HT-29 (cell line): ENCODE data around the gene APLF. TPM values are rescaled to one million over a fixed set of nuclear protein-coding genes. Genes with fewer than 3 reads are reported as not detected.
"Not testable (repeated sequence)": the region's sequence is repeated elsewhere in the genome, so short reads cannot be mapped to it uniquely, and the experiment has no call there.

Experiments
- DNase-seq: peaks from one replicate; pipeline ENCODE4 v3.0.0-alpha.2; 2015; ENCODE audit warnings: low spot score
- total RNA-seq: library from RNA; depleted of rRNA; stranded (reverse); fragments of >200 nt; shearing (Covaris generic); gene quantifications from 2 replicates; pipeline ENCODE4 v1.2.3, GENCODE V29; 2014; rRNA removed

APLF gene
- total RNA-seq, 1 experiment from 2014 or later = not detected

GRCh38 chr2:68579689-68580088 is 112.3 kb downstream of the APLF start:
- no peak for DNase-seq

- no peak for DNase-seq
These were observed 121.2 kb downstream of the APLF start for GRCh38 chr2:68588589-68588988.

GRCh38 chr2:68589963-68590362 is 122.6 kb downstream of the APLF start:
- no peak for DNase-seq

- DNase-seq = no peak
These were observed 123.3 kb downstream of the APLF start for GRCh38 chr2:68590702-68591101.

- DNase-seq = no peak
These were observed 123.8 kb downstream of the APLF start for GRCh38 chr2:68591225-68591624.

GRCh38 chr2:68594041-68594440 is 126.7 kb downstream of the APLF start:
- DNase-seq = no peak

GRCh38 chr2:68594674-68595492 is 127.5 kb downstream of the APLF start:
- peak; percentile 31 for DNase-seq

- not testable (repeated sequence) for DNase-seq
These were observed 128.1 kb downstream of the APLF start for GRCh38 chr2:68595493-68595785.

- not testable (repeated sequence) for DNase-seq
These were observed 133.1 kb downstream of the APLF start for GRCh38 chr2:68600495-68600894.

- no peak for DNase-seq
These were observed 135.7 kb downstream of the APLF start for GRCh38 chr2:68603059-68603458.

- no peak for DNase-seq
These were observed 136.7 kb downstream of the APLF start for GRCh38 chr2:68604077-68604476.

- DNase-seq = no peak
These were observed 138.6 kb downstream of the APLF start for GRCh38 chr2:68605939-68606338.

- DNase-seq = no peak
These were observed 139.4 kb downstream of the APLF start for GRCh38 chr2:68606759-68607158.

- no peak for DNase-seq
These were observed 140.5 kb downstream of the APLF start for GRCh38 chr2:68607837-68608236.

- no peak for DNase-seq
These were observed 145.6 kb downstream of the APLF start for GRCh38 chr2:68612765-68613519.

GRCh38 chr2:68620772-68621171 is 153.4 kb downstream of the APLF start:
- DNase-seq = no peak

GRCh38 chr2:68623820-68624219 is 156.4 kb downstream of the APLF start:
- DNase-seq = no peak

- no peak for DNase-seq
These were observed 160.2 kb downstream of the APLF start for GRCh38 chr2:68627615-68628014.

Other genes with a start within 250 kb of the APLF start
- gene PPP3R1, start 215.1 kb upstream of the APLF start, total RNA-seq = 6.4 and 8.9 TPM in 2 replicates
- not detected in 2 replicates for gene CNRIP1, start 147.6 kb upstream of the APLF start, total RNA-seq
- not detected in 2 replicates for gene PLEK, start 102.3 kb upstream of the APLF start, total RNA-seq
- gene FBXO48, start 291 bp upstream of the APLF start, total RNA-seq = 0.03 and 0.05 TPM in 2 replicates
- gene PROKR1, start 176.0 kb downstream of the APLF start, total RNA-seq = not detected in 2 replicates